Loucy (cell line): ENCODE data around the gene ACOD1.

ENCODE experiments used
- CTCF ChIP-seq: fragments of 200-600 bp; sonication (generic); conservative IDR thresholded peaks from 2 replicates; pipeline ENCODE4 v1.5.1; 2014; ENCODE audit warnings: mild to moderate bottlenecking, antibody characterized with exemption, low read length
- EZH2phosphoT487 ChIP-seq: fragments of 200-600 bp; IDR thresholded peaks from 2 replicates; pipeline ENCODE4 v1.6.1; 2018; ENCODE audit warnings: antibody characterized with exemption, mild to moderate bottlenecking, moderate library complexity, borderline replicate concordance

DNA sequence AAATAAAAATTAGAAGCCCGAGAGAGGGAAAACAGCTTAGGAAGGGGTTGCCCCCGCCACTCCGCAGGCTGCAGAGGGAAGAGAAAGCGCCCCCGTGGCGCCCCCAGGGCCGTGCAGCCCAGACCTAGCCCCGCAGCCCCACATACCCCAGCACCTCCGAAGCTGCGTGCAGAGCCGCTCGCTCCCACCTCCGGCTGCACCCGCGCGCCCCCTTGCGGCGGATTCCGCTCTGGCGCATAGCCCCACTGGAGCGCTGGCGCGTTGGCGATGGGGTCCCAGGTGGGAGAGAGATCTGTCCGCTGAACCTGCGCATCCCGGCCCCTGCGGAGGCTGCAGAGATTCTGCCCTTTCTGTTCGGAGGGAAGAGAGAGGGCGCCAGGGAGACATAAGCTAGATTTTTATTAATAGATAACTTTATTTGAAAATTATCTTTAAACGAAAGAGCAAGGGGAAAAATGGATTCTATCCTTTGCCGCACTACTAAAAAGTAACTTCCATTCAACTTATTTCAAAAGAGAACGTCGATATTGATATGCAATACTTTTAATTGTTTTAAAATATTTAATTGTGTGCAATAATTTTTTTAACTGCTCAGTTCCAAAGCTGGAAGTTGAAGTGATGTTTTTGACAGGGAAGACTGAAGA, 31.9 kb downstream of the ACOD1 start:
- TF ChIP-seq EZH2phosphoT487, result no peak
- TF ChIP-seq CTCF, result peak; percentile 81
